ENCODE data around the gene ZCRB1. TPM values are rescaled to one million over a fixed set of nuclear protein-coding genes. Genes with fewer than 3 reads are reported as not detected.

Gene ZCRB1
- total RNA-seq, 1 donor from 2014 or later, result 54.5 TPM

DNA sequence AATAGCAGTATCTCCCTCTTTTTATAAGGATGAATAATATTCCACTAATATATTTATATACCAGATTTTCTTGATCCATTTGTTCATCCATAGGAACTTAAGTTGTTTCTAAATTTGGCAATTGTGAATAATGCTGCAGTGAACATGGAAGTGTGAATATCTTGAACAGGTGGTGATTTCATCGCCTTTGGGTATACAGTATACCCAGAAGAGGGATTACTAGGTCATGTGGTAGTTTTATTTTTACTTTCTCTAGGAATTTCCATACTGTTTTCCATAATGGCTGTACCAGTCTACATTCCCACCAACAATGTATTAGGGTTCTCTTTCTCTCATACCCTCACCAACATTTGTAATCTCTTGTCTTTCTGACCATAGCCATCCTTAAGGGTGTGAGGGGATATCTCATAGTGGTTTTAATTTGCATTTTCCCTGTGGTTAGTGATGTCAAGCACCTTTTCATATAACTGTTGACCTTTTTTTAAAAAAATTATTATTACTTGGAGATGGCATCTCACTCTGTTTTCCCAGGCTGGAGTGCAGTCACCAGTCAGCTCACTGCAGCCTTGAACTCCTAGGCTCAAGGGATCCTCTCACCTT is 20.6 kb upstream of the ZCRB1 start:
- Mint-ChIP-seq H3K27me3 (no peaks in the 10 kb centered on the region), H3K4me3 (ENCODE audit: low read depth) (no peak overlapping the region), H3K9me3 (ENCODE audit: low read depth) (no peaks in the 10 kb centered on the region)

DNA sequence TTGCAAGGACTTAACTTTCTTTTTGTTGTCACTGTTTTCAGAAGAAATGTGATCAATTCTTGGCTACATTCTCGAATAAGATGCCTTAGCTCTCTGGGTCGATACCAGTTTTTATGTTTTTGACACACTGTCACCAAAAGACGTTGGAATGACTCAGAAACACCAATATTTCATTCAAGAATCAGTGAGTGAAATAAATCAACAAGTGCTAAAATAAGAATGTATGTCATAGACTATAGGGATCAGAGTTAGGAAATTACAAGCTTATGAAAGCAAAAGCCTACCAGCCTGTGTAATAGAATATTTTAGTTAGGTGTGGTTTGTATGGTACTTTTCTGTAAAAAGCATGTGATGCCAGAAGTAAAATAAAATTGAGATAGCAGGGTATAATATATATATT is 17.8 kb upstream of the ZCRB1 start:
- Mint-ChIP-seq H3K27me3 (no peaks in the 10 kb centered on the region), H3K36me3 (ENCODE audit: insufficient read depth) (peaks cover 6% of the 10 kb centered on the region), H3K9me3 (ENCODE audit: low read depth) (no peaks in the 10 kb centered on the region), H3K4me3 (ENCODE audit: low read depth) (no peak overlapping the region), H3K4me1 (ENCODE audit: low read depth) (no peaks in the 10 kb centered on the region), H3K27ac (no peak overlapping the region)
- DNase-seq (ENCODE audit: low spot score, unreplicated experiment), result no peak
- TF ChIP-seq, protein P1, sequence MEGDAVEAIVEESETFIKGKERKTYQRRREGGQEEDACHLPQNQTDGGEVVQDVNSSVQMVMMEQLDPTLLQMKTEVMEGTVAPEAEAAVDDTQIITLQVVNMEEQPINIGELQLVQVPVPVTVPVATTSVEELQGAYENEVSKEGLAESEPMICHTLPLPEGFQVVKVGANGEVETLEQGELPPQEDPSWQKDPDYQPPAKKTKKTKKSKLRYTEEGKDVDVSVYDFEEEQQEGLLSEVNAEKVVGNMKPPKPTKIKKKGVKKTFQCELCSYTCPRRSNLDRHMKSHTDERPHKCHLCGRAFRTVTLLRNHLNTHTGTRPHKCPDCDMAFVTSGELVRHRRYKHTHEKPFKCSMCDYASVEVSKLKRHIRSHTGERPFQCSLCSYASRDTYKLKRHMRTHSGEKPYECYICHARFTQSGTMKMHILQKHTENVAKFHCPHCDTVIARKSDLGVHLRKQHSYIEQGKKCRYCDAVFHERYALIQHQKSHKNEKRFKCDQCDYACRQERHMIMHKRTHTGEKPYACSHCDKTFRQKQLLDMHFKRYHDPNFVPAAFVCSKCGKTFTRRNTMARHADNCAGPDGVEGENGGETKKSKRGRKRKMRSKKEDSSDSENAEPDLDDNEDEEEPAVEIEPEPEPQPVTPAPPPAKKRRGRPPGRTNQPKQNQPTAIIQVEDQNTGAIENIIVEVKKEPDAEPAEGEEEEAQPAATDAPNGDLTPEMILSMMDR (IDR thresholded peaks at IDR 0.05; ENCODE audit: unreplicated experiment), result no peak

More for the DNA sequence above, 20.6 kb upstream of the ZCRB1 start:
- DNase-seq (ENCODE audit: low spot score, unreplicated experiment), result no peak
- H3K36me3 Mint-ChIP-seq (ENCODE audit: insufficient read depth), result peaks cover 10% of the 10 kb centered on the region
- no peak overlapping the region for H3K27ac Mint-ChIP-seq
- H3K4me1 Mint-ChIP-seq (ENCODE audit: low read depth), result peaks cover 3% of the 10 kb centered on the region
- TF ChIP-seq, protein P1 (IDR thresholded peaks at IDR 0.05; ENCODE audit: unreplicated experiment), result no peak

DNA sequence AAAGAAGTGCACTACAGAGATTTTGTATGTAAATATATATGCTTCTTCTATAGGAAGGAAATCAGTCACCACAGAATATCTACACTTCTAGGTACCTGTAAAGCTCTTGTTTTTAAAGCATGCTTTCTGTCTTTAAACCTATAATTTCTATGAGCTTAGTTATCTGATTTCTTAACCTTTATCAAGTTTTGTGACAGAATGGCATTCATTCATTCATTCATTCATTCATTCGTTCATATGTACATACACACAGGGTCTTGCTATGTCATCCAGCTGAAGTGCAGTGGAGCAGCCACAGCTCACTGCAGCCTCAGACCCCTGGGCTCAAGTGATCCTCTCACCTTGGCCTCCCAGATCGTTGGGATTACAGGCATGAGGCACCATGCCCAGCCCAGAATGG is 16.1 kb upstream of the ZCRB1 start:
- H3K27ac Mint-ChIP-seq, result peak overlapping the region; percentile 33
- no peak overlapping the region for H3K4me3 Mint-ChIP-seq (ENCODE audit: low read depth)
- TF ChIP-seq, protein P1 (IDR thresholded peaks at IDR 0.05; ENCODE audit: unreplicated experiment), result no peak
- no peaks in the 10 kb centered on the region for H3K9me3 Mint-ChIP-seq (ENCODE audit: low read depth)
- no peaks in the 10 kb centered on the region for H3K27me3 Mint-ChIP-seq
- H3K36me3 Mint-ChIP-seq (ENCODE audit: insufficient read depth), result peaks cover 7% of the 10 kb centered on the region
- DNase-seq (ENCODE audit: low spot score, unreplicated experiment), result no peak
- no peaks in the 10 kb centered on the region for H3K4me1 Mint-ChIP-seq (ENCODE audit: low read depth)

DNA sequence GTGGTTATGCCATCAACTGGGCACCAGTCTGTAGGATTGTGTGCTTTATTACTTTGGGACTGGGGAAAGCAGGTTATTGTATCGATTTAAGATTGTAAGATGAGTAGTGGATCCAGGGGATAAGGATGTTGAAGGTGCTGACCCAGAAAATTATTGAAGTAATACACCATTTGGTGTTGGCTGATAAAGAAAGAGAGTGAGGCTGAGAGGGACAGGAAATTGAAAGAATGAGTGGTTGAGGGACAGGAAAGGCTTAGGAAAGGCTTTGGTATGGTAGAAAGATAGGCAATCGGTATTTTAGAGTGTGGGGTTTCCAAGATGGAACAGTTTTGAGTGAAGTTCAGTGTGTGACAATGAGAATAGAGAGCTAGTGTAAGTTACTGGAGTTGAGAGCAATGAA is 12.4 kb upstream of the ZCRB1 start:
- H3K36me3 Mint-ChIP-seq (ENCODE audit: insufficient read depth), result peaks cover 9% of the 10 kb centered on the region
- H3K4me1 Mint-ChIP-seq (ENCODE audit: low read depth), result no peaks in the 10 kb centered on the region
- H3K27ac Mint-ChIP-seq, result no peak overlapping the region
- TF ChIP-seq, protein P1 (IDR thresholded peaks at IDR 0.05; ENCODE audit: unreplicated experiment), result no peak
- H3K27me3 Mint-ChIP-seq, result no peaks in the 10 kb centered on the region
- no peaks in the 10 kb centered on the region for H3K9me3 Mint-ChIP-seq (ENCODE audit: low read depth)
- DNase-seq (ENCODE audit: low spot score, unreplicated experiment), result no peak
- H3K4me3 Mint-ChIP-seq (ENCODE audit: low read depth), result no peak overlapping the region

DNA sequence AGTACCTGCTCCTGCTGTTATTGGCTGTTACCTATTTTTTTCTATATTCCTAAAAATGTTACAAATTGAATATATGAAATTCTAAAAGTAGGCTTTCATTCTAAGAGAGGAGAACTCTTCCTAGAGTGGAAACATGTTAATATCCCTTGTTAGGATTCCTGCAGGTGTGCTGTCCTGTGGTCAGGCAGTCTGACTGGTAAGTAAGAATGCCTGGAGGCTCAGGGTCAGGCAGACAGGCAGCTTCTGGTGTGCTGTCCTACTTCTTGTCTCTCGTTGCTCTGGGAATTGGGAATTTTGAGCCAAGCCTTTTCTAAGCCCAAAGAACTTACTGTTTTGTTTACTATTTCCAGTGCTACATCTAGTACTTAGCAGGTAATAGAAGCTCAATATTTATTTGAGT is 10.4 kb upstream of the ZCRB1 start:
- H3K27ac Mint-ChIP-seq, result no peak overlapping the region
- no peak for DNase-seq (ENCODE audit: low spot score, unreplicated experiment)
- H3K27me3 Mint-ChIP-seq, result no peaks in the 10 kb centered on the region
- H3K4me3 Mint-ChIP-seq (ENCODE audit: low read depth), result no peak overlapping the region
- no peaks in the 10 kb centered on the region for H3K9me3 Mint-ChIP-seq (ENCODE audit: low read depth)
- no peaks in the 10 kb centered on the region for H3K4me1 Mint-ChIP-seq (ENCODE audit: low read depth)
- peaks cover 9% of the 10 kb centered on the region for H3K36me3 Mint-ChIP-seq (ENCODE audit: insufficient read depth)
- TF ChIP-seq, protein P1 (IDR thresholded peaks at IDR 0.05; ENCODE audit: unreplicated experiment), result no peak
